Amniotic stem cell (primary cell): ENCODE results near the gene POU6F2.

ENCODE experiments used
- DNase-seq: peaks from one replicate; lab custom pipeline; 2025; lab: John Stamatoyannopoulos, UW

POU6F2 gene

GRCh38 chr7:39509912-39510311, 532.2 kb downstream of the POU6F2 start:
- DNase-seq: no peak

GRCh38 chr7:39510864-39511354, 533.2 kb downstream of the POU6F2 start:
- DNase-seq: no peak

GRCh38 chr7:39515534-39516228, 538.0 kb downstream of the POU6F2 start:
- no peak for DNase-seq

GRCh38 chr7:39516498-39516897, 538.8 kb downstream of the POU6F2 start:
- no peak for DNase-seq

GRCh38 chr7:39517240-39517639, 539.5 kb downstream of the POU6F2 start:
- DNase-seq: no peak
